Osteocyte (in vitro differentiated cells): ENCODE measurements around the gene CFC1B. TPM values are rescaled to one million over a fixed set of nuclear protein-coding genes. Genes with fewer than 3 reads are reported as not detected.
"Not testable (repeated sequence)": the region's sequence is repeated elsewhere in the genome, so short reads cannot be mapped to it uniquely, and the experiment has no call there.

ENCODE experiments used
- DNase-seq: peaks from one replicate; pipeline ENCODE4 v3.0.0; 2021; ENCODE audit warnings: mixed read lengths; ENCODE audit not compliant: unreplicated experiment; ENCODE audit errors: extremely low spot score
- H3K27ac Mint-ChIP-seq: one replicate; pipeline ENCODE4 v1.8.0; 2021; ENCODE audit warnings: mild to moderate bottlenecking, mixed read lengths; ENCODE audit not compliant: unreplicated experiment
- H3K27me3 Mint-ChIP-seq: one replicate; pipeline ENCODE4 v1.8.0; 2021; ENCODE audit warnings: mixed read lengths; ENCODE audit not compliant: unreplicated experiment
- H3K36me3 Mint-ChIP-seq: one replicate; pipeline ENCODE4 v1.8.0; 2021; ENCODE audit warnings: mixed read lengths; ENCODE audit not compliant: unreplicated experiment
- H3K4me1 Mint-ChIP-seq: one replicate; pipeline ENCODE4 v1.8.0; 2021; ENCODE audit warnings: mixed read lengths; ENCODE audit not compliant: unreplicated experiment
- H3K4me3 Mint-ChIP-seq: one replicate; pipeline ENCODE4 v1.8.0; 2021; ENCODE audit warnings: mild to moderate bottlenecking, moderate library complexity, mixed read lengths; ENCODE audit not compliant: unreplicated experiment
- H3K9me3 Mint-ChIP-seq: one replicate; pipeline ENCODE4 v1.8.0; 2021; ENCODE audit warnings: mixed read lengths; ENCODE audit not compliant: unreplicated experiment
- total RNA-seq: library from RNA; stranded (reverse); gene quantifications from 2 replicates; pipeline ENCODE4 v1.2.1, GENCODE V29; 2021

Gene CFC1B
- total RNA-seq, 1 donor from 2014 or later = not detected

DNA sequence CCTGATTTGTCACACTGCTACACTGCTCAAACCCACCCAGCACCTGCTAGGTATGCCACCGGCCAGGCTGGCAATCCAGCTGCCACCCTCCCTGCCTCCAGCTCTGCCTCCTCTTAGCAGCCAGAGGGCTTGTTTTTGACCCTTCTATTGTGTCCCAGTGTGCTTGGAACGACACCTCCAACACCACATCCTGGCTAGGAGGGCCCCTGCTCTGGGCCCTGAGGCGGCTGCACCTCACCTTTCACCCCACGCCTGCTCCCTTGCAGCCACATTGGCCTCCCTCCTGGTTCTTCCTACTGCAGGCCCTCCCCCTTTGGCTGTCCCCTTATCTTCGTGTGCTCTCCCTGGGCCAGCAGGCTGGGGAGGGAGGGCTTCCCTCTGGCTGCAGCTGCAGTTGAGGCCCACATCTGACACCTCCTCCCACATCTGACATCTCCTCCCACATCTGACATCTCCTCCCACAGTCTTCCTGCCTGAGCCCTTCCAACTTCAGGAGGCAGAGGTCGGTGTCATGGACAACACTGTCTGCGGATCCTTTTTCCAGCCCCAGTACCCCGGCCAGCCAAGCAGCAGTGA is 55.3 kb downstream of the CFC1B start:
- not testable (repeated sequence) for H3K27me3 Mint-ChIP-seq

DNA sequence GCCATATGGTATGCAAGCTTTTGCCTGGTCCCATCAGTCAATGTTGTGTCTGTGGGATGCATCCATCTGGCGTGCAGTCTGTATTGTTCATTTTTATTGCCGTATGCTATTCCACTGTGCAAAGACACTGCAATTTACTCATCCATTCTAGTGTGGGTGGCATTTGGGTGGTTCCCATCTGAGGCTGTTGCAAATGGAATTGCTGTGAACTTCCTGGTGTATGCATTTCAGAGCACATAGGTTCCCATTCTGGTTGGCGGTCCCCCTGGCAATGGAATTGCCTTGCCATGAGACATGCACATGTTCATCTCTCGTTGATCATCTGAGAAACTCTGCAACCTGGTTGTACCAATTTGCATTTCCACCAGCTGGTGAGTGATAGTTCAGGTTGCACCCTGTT is 56.5 kb downstream of the CFC1B start:
- not testable (repeated sequence) for H3K36me3 Mint-ChIP-seq, H3K9me3 Mint-ChIP-seq, H3K27ac Mint-ChIP-seq, DNase-seq, H3K4me3 Mint-ChIP-seq, H3K4me1 Mint-ChIP-seq, H3K27me3 Mint-ChIP-seq

More for the DNA sequence above, 55.3 kb downstream of the CFC1B start:
- H3K9me3 Mint-ChIP-seq, H3K4me1 Mint-ChIP-seq, H3K4me3 Mint-ChIP-seq, H3K27ac Mint-ChIP-seq, DNase-seq, H3K36me3 Mint-ChIP-seq: not testable (repeated sequence)

Other genes starting within 250 kb of the CFC1B start
- 46.4 and 48.5 TPM in 2 replicates for gene IMP4, start 178.3 kb upstream of the CFC1B start, total RNA-seq
- 30.2 and 31.5 TPM in 2 replicates for gene PTPN18, start 165.2 kb upstream of the CFC1B start, total RNA-seq
- gene POTEI, start 11.9 kb upstream of the CFC1B start, total RNA-seq = 0.05 TPM in 1 of 2 replicates, not detected in the other
- gene CFC1, start 78.4 kb downstream of the CFC1B start, total RNA-seq = not detected in 2 replicates
- not detected in 2 replicates for gene POTEJ, start 90.2 kb downstream of the CFC1B start, total RNA-seq
- gene GPR148, start 207.8 kb downstream of the CFC1B start, total RNA-seq = not detected in 2 replicates
- not detected in 2 replicates for gene AMER3, start 234.3 kb downstream of the CFC1B start, total RNA-seq